Neuron (in vitro differentiated cells): ENCODE results near the gene CHIT1.

Experiments used
- H2AFZ ChIP-seq: one replicate; pipeline ENCODE4 v1.6.1; 2013; ENCODE audit warnings: low read depth, mild to moderate bottlenecking, inconsistent platforms, low read length, moderate library complexity
- H3K27me3 ChIP-seq: one replicate; pipeline ENCODE4 v1.6.1; 2013; ENCODE audit warnings: low read length; ENCODE audit not compliant: insufficient read depth
- H3K36me3 ChIP-seq: one replicate; pipeline ENCODE4 v1.6.1; 2013; ENCODE audit warnings: low read length; ENCODE audit not compliant: insufficient read depth
- H3K4me1 ChIP-seq: one replicate; pipeline ENCODE4 v1.6.1; 2013; ENCODE audit warnings: low read length; ENCODE audit not compliant: insufficient read depth
- H3K4me3 ChIP-seq: 2 replicates; pipeline ENCODE4 v1.5.1; 2013; ENCODE audit warnings: mild to moderate bottlenecking, low read length, moderate library complexity
- H3K9me3 ChIP-seq: one replicate; pipeline ENCODE4 v1.6.1; 2013; ENCODE audit warnings: low read length

The CHIT1 gene

DNA sequence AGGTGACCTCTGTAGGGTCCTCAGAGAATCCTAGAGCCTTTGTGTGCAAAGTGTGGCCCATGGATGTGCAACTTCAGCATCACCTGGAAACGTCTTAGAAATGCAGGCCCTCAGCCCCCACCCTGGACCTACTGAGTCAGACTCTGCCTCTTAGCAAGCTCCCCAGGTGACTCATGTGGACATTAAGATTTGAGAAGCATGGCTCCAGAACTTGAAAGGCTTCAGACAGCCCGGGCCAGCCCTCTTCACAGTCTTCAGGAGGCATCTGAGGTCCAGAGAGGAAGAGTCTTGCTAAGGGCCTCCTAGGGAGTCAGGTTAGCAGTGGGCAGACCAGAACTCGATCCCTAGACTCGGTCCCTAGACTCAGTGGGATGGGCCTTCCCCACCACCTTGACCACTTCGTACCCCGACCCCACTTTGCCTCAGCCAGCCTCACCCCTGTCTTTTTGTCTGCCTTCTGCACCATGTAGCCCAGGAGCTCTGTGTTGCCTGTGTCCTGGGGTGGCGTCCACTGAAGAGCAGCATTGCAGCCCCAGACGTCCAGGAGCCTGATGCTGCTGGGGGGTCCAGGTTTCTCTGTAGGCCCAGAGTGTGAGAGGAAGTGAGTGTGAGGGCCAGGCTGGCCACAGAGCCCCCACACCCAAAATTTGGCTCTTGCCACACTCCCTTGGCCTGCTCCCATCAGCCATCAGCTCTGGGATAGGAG, 58.7 kb downstream of the CHIT1 start:
- peaks cover 3% of the 10 kb centered on the region for H3K9me3 ChIP-seq
- H3K4me1 ChIP-seq: no peaks in the 10 kb centered on the region
- no peaks in the 10 kb centered on the region for H3K27me3 ChIP-seq
- H3K36me3 ChIP-seq: no peaks in the 10 kb centered on the region
- H2AFZ ChIP-seq: no peak overlapping the region
- H3K4me3 ChIP-seq: no peak overlapping the region

DNA sequence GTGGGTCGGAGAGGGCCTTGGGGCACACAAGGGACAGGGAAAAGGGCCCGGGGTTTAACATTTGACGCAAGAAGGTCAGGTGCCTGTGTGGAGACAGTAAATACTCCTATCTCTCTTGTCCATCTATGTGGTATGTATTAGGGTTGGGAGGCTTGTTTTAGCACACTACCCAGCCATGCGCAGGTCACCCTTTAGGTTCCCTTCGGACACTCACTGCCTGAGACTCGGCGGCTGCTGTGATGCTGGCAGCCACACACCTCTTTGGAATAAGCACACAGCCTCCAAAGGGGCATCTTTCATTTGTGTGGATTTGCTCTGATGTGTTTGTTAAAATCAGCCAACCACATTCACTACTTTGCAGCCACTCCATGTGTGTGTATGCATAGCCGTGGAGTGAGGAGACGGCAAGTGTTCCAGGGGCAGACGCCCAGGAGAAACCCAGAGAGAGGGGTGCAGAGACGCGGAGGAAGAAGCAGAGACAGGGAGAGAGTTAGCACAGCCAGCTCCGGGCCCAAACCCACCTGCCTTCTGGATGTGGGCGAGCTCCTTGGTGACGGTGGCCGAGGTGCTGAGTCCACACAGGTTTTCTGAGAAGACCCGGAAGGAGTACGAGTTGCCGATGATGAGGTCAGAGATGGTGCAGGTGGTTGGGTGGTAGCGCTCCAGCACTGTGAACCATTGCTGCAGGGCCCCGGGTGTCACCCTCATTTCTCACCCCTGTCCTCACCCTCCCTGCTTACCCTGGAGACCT, 59.5 kb downstream of the CHIT1 start:
- no peaks in the 10 kb centered on the region for H3K27me3 ChIP-seq
- no peaks in the 10 kb centered on the region for H3K36me3 ChIP-seq
- H3K9me3 ChIP-seq: peaks cover 4% of the 10 kb centered on the region
- no peak overlapping the region for H3K4me3 ChIP-seq
- H2AFZ ChIP-seq: no peak overlapping the region
- no peaks in the 10 kb centered on the region for H3K4me1 ChIP-seq

DNA sequence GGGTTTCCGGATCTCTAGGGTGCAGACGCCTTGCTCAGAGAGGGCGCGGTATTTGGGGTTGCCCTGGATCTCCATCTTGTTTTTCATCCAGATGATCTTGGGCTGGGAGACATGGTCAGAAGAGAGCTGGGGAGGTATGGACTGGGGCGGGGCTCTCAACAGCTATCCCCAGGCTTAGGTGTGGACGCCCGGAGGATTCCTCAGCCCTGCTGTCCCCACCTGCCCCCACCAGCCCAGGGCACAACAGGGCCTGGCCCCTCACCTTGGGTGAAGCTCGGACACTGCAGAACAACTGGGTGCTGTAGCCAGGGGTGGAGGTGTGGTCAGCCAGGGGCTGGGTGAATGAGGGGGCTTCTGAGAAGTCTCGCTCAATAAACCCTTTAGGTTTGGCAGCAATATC, 60.5 kb downstream of the CHIT1 start:
- Histone ChIP-seq H3K4me3 (no peak overlapping the region), H3K9me3 (peaks cover 4% of the 10 kb centered on the region), H3K27me3 (no peaks in the 10 kb centered on the region), H3K36me3 (no peaks in the 10 kb centered on the region), H2AFZ (no peak overlapping the region), H3K4me1 (no peaks in the 10 kb centered on the region)

DNA sequence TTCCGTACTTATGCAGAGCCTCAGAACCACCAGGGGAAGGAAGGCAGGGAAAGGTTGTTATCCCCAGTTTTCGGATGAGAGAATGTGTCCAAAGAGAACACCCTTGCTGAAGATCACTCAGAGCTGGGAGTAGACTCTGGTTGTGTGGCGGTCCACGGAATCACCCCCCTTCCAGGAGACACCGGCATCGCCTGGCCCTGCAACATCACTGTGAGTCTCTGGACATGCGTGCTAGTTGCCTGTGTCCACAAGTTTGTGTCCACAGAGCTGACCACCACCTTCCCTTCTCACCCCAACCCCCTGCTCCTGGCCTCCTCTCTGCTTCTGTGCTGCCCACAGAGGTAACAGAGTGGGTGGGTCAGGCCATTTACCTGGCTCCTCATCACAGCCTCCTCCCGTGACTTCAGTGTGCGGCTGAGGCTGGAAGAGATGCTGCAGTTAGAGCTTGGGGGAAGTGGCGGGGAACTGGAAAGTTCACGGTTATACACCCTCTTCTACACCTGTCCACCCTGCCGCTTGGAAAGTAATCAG, 61.2 kb downstream of the CHIT1 start:
- no peak overlapping the region for H2AFZ ChIP-seq
- peaks cover 4% of the 10 kb centered on the region for H3K9me3 ChIP-seq
- H3K36me3 ChIP-seq: no peaks in the 10 kb centered on the region
- H3K27me3 ChIP-seq: no peaks in the 10 kb centered on the region
- no peak overlapping the region for H3K4me3 ChIP-seq
- no peaks in the 10 kb centered on the region for H3K4me1 ChIP-seq

DNA sequence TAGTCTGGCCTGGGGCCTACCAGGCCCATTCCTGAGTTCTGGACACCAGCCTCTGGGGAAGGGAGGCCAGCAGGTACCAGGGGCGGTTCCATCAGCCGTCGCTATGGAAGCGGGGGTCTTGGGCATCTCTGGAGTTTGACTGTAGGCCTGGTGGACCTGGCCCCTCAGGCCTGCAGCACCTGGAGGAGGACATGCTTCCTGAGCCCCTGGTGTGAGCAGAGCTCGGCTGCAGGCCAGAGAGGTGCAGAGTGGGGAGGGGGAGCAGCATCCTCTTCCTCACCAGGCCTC, 61.6 kb downstream of the CHIT1 start:
- Histone ChIP-seq H3K4me1 (no peaks in the 10 kb centered on the region), H3K36me3 (no peaks in the 10 kb centered on the region), H3K9me3 (peaks cover 4% of the 10 kb centered on the region), H3K27me3 (no peaks in the 10 kb centered on the region), H3K4me3 (no peak overlapping the region), H2AFZ (no peak overlapping the region)

DNA sequence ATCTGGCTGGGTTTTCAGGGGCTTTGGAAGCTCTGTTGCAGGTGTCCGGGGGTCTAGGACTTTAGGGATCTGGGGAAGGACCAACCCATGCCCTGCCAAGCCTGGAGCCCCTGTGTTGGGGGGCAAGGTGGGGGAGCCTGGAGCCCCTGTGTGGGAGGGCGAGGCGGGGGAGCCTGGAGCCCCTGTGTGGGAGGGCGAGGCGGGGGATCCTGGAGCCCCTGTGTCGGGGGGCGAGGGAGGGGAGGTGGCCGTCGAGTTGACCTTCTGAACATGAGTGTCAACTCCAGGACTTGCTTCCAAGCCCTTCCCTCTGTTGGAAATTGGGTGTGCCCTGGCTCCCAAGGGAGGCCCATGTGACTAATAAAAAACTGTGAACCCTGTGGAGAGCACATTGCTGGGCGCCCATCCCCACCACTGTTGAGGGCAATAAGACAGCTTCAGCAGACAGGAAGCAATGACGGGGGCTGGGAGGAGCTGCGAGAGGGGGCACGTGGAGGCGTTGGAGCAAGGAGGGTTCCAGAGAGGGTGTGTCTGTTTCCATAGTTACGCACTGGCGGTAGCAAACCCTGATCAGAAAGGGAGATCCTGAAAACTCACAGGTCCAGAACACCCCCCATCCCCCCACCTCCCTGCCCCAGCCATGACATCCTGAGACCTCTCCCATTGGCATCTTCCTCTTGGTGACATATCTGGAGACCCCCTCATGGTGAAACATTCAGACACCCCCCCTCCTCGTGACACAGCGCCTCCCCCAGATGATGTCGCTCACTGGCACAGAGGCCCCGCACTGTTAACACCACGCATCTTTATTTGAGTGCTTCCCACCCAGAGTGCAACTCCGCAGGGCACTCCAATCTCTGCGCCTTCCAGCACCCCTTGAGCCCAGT, 62.2 kb downstream of the CHIT1 start:
- H2AFZ ChIP-seq: no peak overlapping the region
- no peaks in the 10 kb centered on the region for H3K27me3 ChIP-seq
- no peaks in the 10 kb centered on the region for H3K36me3 ChIP-seq
- no peak overlapping the region for H3K4me3 ChIP-seq
- no peaks in the 10 kb centered on the region for H3K4me1 ChIP-seq
- H3K9me3 ChIP-seq: peaks cover 4% of the 10 kb centered on the region

DNA sequence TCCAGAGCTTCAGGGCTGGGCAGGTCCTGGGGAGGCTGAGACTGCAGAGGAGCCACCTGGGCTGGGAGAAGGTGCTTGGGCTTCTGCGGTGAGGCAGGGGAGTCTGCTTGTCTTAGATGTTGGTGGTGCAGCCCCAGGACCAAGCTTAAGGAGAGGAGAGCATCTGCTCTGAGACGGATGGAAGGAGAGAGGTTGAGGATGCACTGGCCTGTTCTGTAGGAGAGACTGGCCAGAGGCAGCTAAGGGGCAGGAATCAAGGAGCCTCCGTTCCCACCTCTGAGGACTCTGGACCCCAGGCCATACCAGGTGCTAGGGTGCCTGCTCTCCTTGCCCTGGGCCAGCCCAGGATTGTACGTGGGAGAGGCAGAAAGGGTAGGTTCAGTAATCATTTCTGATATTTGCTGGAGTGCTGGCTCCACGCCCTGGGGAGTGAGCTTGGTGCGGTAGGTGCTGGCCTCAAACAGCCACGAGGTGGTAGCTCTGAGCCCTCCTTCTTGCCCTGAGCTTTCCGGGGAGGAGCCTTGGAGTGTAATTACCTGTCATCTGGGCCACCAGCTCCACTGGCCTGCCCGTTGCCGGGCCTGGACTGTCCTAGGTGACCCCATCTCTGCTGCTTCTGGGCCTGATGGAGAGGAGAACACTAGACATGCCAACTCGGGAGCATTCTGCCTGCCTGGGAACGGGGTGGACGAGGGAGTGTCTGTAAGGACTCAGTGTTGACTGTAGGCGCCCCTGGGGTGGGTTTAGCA, 63.1 kb downstream of the CHIT1 start:
- H3K9me3 ChIP-seq: peaks cover 4% of the 10 kb centered on the region
- no peaks in the 10 kb centered on the region for H3K4me1 ChIP-seq
- no peak overlapping the region for H2AFZ ChIP-seq
- no peak overlapping the region for H3K4me3 ChIP-seq
- no peaks in the 10 kb centered on the region for H3K36me3 ChIP-seq
- no peaks in the 10 kb centered on the region for H3K27me3 ChIP-seq
